Measurements from ENCODE around the gene GPR160. TPM values are rescaled to one million over a fixed set of nuclear protein-coding genes. Genes with fewer than 3 reads are reported as not detected.

GPR160 gene
- total and polyA plus RNA-seq, 2 experiments from 2014 or later = 39.4 to 55.7 TPM

DNA sequence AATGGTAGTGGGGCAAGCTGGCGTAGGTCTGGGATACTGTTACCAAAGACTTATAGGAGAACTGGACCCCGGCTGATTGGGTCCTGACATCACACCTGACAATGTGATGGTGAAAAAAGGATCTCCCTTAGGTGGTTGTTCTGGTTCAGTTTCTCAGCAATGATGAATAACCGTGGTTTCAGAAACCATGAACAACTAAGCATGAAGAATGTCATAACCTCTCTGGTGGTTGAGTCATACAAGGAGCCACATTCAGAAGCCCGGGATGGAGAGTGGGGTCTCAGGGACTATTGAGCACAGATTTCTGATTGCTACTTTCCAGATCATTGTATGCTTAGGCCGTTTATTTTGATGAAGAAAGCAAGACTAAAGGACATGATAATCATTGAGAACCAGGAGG, 17.4 kb downstream of the GPR160 start:
- no peak overlapping the region for H3K4me3 ChIP-seq
- H3K4me1 ChIP-seq (ENCODE audit: insufficient read depth) = peaks cover 40% of the 10 kb centered on the region
- ATAC-seq (no peak), DNase-seq (ENCODE audit: low spot score) (no peak)
- Mint-ChIP-seq H3K27me3 (ENCODE audit: insufficient read depth, low read depth, poor library complexity) (no peaks in the 10 kb centered on the region), H3K36me3 (ENCODE audit: low read depth) (peaks cover 10% of the 10 kb centered on the region), H3K9me3 (no peaks in the 10 kb centered on the region), H3K4me3 (no peak overlapping the region), H3K4me1 (peaks cover 49% of the 10 kb centered on the region), H3K27ac (no peak overlapping the region)
- no peak overlapping the region for H3K27ac ChIP-seq (ENCODE audit: low read depth)
- no peaks in the 10 kb centered on the region for H3K36me3 ChIP-seq (ENCODE audit: insufficient read depth)
- no peaks in the 10 kb centered on the region for H3F3A ChIP-seq (replicated peaks; ENCODE audit: low read depth)
- H4K20me1 ChIP-seq (replicated peaks; ENCODE audit: insufficient read depth) = no peaks in the 10 kb centered on the region
- no peak overlapping the region for H2AFZ ChIP-seq
- H3K79me2 ChIP-seq (replicated peaks; ENCODE audit: insufficient read depth) = peaks cover 12% of the 10 kb centered on the region
- H3K27me3 ChIP-seq (ENCODE audit: insufficient read depth) = no peaks in the 10 kb centered on the region
- no peak overlapping the region for H3K4me2 ChIP-seq
- H3K9me2 ChIP-seq (ENCODE audit: insufficient read depth) = no peaks in the 10 kb centered on the region
- no peak for TF ChIP-seq NANOG (IDR thresholded peaks at IDR 0.05; ENCODE audit: borderline replicate concordance)
- TF ChIP-seq STAT1 (IDR thresholded peaks at IDR 0.05; ENCODE audit: unreplicated experiment) = no peak
- no peak for TF ChIP-seq JUNB (IDR thresholded peaks at IDR 0.05; ENCODE audit: unreplicated experiment)
- no peak for TF ChIP-seq EZH2phosphoT487 (IDR thresholded peaks at IDR 0.05; ENCODE audit: unreplicated experiment)
- no peak for TF ChIP-seq EZH2 (IDR thresholded peaks at IDR 0.05; ENCODE audit: low read depth, unreplicated experiment)
- TF ChIP-seq, protein P1, sequence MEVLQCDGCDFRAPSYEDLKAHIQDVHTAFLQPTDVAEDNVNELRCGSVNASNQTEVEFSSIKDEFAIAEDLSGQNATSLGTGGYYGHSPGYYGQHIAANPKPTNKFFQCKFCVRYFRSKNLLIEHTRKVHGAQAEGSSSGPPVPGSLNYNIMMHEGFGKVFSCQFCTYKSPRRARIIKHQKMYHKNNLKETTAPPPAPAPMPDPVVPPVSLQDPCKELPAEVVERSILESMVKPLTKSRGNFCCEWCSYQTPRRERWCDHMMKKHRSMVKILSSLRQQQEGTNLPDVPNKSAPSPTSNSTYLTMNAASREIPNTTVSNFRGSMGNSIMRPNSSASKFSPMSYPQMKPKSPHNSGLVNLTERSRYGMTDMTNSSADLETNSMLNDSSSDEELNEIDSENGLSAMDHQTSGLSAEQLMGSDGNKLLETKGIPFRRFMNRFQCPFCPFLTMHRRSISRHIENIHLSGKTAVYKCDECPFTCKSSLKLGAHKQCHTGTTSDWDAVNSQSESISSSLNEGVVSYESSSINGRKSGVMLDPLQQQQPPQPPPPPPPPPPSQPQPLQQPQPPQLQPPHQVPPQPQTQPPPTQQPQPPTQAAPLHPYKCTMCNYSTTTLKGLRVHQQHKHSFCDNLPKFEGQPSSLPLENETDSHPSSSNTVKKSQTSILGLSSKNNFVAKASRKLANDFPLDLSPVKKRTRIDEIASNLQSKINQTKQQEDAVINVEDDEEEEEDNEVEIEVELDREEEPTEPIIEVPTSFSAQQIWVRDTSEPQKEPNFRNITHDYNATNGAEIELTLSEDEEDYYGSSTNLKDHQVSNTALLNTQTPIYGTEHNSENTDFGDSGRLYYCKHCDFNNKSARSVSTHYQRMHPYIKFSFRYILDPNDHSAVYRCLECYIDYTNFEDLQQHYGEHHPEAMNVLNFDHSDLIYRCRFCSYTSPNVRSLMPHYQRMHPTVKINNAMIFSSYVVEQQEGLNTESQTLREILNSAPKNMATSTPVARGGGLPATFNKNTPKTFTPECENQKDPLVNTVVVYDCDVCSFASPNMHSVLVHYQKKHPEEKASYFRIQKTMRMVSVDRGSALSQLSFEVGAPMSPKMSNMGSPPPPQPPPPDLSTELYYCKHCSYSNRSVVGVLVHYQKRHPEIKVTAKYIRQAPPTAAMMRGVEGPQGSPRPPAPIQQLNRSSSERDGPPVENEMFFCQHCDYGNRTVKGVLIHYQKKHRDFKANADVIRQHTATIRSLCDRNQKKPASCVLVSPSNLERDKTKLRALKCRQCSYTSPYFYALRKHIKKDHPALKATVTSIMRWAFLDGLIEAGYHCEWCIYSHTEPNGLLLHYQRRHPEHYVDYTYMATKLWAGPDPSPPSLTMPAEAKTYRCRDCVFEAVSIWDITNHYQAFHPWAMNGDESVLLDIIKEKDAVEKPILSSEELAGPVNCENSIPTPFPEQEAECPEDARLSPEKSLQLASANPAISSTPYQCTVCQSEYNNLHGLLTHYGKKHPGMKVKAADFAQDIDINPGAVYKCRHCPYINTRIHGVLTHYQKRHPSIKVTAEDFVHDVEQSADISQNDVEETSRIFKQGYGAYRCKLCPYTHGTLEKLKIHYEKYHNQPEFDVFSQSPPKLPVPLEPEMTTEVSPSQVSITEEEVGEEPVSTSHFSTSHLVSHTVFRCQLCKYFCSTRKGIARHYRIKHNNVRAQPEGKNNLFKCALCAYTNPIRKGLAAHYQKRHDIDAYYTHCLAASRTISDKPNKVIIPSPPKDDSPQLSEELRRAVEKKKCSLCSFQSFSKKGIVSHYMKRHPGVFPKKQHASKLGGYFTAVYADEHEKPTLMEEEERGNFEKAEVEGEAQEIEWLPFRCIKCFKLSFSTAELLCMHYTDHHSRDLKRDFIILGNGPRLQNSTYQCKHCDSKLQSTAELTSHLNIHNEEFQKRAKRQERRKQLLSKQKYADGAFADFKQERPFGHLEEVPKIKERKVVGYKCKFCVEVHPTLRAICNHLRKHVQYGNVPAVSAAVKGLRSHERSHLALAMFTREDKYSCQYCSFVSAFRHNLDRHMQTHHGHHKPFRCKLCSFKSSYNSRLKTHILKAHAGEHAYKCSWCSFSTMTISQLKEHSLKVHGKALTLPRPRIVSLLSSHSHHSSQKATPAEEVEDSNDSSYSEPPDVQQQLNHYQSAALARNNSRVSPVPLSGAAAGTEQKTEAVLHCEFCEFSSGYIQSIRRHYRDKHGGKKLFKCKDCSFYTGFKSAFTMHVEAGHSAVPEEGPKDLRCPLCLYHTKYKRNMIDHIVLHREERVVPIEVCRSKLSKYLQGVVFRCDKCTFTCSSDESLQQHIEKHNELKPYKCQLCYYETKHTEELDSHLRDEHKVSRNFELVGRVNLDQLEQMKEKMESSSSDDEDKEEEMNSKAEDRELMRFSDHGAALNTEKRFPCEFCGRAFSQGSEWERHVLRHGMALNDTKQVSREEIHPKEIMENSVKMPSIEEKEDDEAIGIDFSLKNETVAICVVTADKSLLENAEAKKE (CRISPR knock-in tag; IDR thresholded peaks at IDR 0.05) = no peak
- no peak for TF ChIP-seq POLR2AphosphoS5 (IDR thresholded peaks at IDR 0.05; ENCODE audit: low read depth)
- TF ChIP-seq, protein P2, sequence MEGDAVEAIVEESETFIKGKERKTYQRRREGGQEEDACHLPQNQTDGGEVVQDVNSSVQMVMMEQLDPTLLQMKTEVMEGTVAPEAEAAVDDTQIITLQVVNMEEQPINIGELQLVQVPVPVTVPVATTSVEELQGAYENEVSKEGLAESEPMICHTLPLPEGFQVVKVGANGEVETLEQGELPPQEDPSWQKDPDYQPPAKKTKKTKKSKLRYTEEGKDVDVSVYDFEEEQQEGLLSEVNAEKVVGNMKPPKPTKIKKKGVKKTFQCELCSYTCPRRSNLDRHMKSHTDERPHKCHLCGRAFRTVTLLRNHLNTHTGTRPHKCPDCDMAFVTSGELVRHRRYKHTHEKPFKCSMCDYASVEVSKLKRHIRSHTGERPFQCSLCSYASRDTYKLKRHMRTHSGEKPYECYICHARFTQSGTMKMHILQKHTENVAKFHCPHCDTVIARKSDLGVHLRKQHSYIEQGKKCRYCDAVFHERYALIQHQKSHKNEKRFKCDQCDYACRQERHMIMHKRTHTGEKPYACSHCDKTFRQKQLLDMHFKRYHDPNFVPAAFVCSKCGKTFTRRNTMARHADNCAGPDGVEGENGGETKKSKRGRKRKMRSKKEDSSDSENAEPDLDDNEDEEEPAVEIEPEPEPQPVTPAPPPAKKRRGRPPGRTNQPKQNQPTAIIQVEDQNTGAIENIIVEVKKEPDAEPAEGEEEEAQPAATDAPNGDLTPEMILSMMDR (conservative IDR thresholded peaks at IDR 0.05; ENCODE audit: low read depth in 2 of 2) = no peak
- no peak for TF ChIP-seq CREB1 (CRISPR knock-in tag; IDR thresholded peaks at IDR 0.05; ENCODE audit: low read depth)
- TF ChIP-seq ZNF114 (CRISPR knock-in tag; IDR thresholded peaks at IDR 0.05) = no peak
- TF ChIP-seq, protein P3, sequence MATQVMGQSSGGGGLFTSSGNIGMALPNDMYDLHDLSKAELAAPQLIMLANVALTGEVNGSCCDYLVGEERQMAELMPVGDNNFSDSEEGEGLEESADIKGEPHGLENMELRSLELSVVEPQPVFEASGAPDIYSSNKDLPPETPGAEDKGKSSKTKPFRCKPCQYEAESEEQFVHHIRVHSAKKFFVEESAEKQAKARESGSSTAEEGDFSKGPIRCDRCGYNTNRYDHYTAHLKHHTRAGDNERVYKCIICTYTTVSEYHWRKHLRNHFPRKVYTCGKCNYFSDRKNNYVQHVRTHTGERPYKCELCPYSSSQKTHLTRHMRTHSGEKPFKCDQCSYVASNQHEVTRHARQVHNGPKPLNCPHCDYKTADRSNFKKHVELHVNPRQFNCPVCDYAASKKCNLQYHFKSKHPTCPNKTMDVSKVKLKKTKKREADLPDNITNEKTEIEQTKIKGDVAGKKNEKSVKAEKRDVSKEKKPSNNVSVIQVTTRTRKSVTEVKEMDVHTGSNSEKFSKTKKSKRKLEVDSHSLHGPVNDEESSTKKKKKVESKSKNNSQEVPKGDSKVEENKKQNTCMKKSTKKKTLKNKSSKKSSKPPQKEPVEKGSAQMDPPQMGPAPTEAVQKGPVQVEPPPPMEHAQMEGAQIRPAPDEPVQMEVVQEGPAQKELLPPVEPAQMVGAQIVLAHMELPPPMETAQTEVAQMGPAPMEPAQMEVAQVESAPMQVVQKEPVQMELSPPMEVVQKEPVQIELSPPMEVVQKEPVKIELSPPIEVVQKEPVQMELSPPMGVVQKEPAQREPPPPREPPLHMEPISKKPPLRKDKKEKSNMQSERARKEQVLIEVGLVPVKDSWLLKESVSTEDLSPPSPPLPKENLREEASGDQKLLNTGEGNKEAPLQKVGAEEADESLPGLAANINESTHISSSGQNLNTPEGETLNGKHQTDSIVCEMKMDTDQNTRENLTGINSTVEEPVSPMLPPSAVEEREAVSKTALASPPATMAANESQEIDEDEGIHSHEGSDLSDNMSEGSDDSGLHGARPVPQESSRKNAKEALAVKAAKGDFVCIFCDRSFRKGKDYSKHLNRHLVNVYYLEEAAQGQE (IDR thresholded peaks at IDR 0.05; ENCODE audit: unreplicated experiment) = no peak
- no peak for TF ChIP-seq ZNF331 (CRISPR knock-in tag; IDR thresholded peaks at IDR 0.05; ENCODE audit: low read depth)
- TF ChIP-seq, protein P4, sequence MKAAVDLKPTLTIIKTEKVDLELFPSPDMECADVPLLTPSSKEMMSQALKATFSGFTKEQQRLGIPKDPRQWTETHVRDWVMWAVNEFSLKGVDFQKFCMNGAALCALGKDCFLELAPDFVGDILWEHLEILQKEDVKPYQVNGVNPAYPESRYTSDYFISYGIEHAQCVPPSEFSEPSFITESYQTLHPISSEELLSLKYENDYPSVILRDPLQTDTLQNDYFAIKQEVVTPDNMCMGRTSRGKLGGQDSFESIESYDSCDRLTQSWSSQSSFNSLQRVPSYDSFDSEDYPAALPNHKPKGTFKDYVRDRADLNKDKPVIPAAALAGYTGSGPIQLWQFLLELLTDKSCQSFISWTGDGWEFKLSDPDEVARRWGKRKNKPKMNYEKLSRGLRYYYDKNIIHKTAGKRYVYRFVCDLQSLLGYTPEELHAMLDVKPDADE (IDR thresholded peaks at IDR 0.05) = no peak

Data from GM23338 (cell line).